Endothelial cell of umbilical vein (primary cell): ENCODE data around the gene LYSMD4.

ENCODE experiments used
- CTCF ChIP-seq, 2 donors: IDR thresholded peaks; 1 replicate in 1 of 2; 2 replicates in 1 of 2; pipeline ENCODE4 v1.5.1; 2011; ENCODE audit warnings: low read length in 2 of 2, mild to moderate bottlenecking in 2 of 2, moderate library complexity in 2 of 2, control low read depth in 1 of 2, inconsistent platforms in 1 of 2, low read depth in 1 of 2; ENCODE audit not compliant: insufficient read depth in 1 of 2; ENCODE audit errors: extremely low read depth in 1 of 2
- EZH2 ChIP-seq: IDR thresholded peaks from 2 replicates; pipeline ENCODE4 v1.6.1; 2012; ENCODE audit warnings: borderline replicate concordance, low read depth, mild to moderate bottlenecking, moderate library complexity, low read length, inconsistent platforms; ENCODE audit not compliant: severe bottlenecking
- GATA2 ChIP-seq: IDR thresholded peaks from 2 replicates; pipeline ENCODE4 v1.7.0; 2011; ENCODE audit warnings: low read depth, mild to moderate bottlenecking, moderate library complexity, mixed read lengths, low read length; ENCODE audit not compliant: insufficient read length, insufficient read depth
- JUN ChIP-seq: IDR thresholded peaks from 2 replicates; pipeline ENCODE4 v1.6.1; 2011; ENCODE audit warnings: borderline replicate concordance, low read depth; ENCODE audit not compliant: insufficient read length, insufficient read depth
- MAX ChIP-seq: IDR thresholded peaks from 2 replicates; pipeline ENCODE4 v1.6.1; 2011; ENCODE audit not compliant: insufficient read depth, insufficient read length
- MYC ChIP-seq: IDR thresholded peaks from one replicate; pipeline ENCODE4 v1.6.1; 2011; ENCODE audit warnings: mild to moderate bottlenecking, low read depth, low read length
- POLR2A ChIP-seq: IDR thresholded peaks from 2 replicates; pipeline ENCODE4 v1.6.1; 2012; ENCODE audit warnings: low read depth, mild to moderate bottlenecking, control low read depth, low read length
- POLR2AphosphoS5 ChIP-seq: IDR thresholded peaks from 2 replicates; pipeline ENCODE4 v1.6.1; 2012; ENCODE audit warnings: low read depth, mild to moderate bottlenecking, control low read depth, low read length, moderate library complexity; ENCODE audit not compliant: insufficient read depth

DNA sequence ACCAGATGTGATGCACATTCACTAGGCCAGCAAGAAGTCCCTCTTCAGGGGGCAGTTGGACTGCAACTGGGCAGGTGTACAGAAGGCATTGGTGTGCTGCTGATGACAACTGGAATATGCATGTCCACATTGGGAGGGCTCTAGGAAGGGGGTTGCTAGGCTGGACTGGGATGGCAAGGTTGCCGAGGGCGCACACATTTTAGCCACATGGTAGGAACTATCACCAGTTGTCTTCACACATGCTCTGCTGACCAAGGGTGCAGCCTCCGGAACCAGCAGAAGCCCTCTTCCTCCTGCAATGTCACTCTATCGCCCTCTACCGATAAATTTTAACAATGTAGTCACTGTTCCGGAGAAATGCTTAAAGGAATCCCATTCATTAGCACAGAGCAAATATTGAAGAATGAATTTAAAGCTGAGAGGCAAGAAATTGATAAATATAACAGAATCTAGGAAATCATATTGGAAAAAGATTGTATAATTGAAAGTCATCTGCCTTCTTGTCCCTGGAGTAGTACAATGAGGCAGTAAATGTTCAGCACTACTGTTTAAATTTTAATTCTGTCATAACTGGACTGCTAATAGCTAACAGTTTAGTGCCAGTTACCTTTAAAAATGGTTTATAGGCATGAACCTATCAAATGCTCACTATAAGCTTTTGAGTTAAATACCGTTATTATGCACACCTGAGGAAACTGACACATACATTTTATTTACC lies 22.6 kb upstream of the LYSMD4 start:
- TF ChIP-seq CTCF (IDR thresholded peaks at IDR 0.05; ENCODE audit: extremely low read depth in 1 of 2, insufficient read depth in 1 of 2, low read depth in 1 of 2, low read length in 2 of 2) (peak; percentile 67 to 68), MAX (no peak), POLR2A (no peak), EZH2 (no peak), POLR2AphosphoS5 (no peak), MYC (no peak), JUN (no peak), GATA2 (no peak)
